HG03575 (cell line): Measurements from ENCODE around the gene FXYD2.

Experiments
- ATAC-seq: cut with Tn5 transposase; IDR thresholded peaks from one replicate; pipeline ENCODE4 v1.9.1; 2021; ENCODE audit not compliant: unreplicated experiment, insufficient number of reproducible peaks, low FRiP score; ENCODE audit errors: extremely low read depth

Gene FXYD2

DNA sequence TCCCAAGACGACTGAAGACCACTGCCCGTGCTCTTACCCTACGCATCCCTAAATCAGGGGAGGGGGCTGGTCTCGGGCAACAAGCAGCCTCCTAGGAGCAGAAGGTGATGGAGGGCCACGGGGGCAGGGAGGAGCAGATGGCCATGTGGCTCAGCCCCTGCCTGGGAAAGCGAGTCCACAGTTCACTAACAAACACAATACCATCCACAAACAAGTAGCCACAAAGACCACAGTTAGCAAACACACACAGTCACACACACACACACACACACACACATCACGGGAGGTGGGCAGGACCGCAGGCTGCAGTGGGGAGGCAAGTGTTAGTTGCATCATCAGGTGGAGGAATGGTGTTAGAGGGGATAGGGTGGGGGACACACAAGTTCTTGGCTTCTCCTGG, 13.2 kb upstream of the FXYD2 start:
- no peak for ATAC-seq

DNA sequence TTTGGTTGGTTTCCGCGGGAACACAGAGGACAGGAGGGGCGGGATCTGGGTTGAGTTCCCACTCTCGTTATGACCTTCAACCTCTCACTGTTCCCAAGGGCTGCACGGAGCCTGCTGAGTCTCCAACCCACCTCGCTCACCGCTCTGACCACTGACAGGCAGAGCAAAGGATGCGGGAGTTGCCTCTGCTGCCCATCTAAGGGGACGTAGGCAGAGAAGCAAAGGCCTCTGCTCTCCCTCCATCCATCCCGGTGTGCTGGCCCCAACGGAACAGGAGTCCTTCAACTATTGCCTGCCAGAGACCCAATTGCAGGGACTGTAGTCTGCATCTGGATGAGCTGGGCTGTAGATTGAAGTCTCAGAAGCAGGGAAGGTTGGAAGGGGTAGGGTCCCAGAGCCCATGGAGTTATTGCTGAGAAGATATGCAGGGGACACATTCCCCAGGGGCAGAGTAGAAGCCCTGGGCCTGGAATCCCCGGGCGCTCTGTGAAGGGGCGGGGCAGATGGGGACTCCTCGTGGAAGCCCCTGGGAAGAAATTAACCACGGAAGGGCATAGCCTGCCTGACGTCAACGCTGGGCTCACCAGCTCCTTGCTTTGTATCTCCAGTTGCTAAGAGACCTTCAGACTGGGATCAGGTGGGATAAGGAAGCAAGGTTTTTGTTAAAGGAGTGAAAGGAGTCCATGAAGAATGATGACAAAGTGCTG, 12.7 kb upstream of the FXYD2 start:
- no peak for ATAC-seq

DNA sequence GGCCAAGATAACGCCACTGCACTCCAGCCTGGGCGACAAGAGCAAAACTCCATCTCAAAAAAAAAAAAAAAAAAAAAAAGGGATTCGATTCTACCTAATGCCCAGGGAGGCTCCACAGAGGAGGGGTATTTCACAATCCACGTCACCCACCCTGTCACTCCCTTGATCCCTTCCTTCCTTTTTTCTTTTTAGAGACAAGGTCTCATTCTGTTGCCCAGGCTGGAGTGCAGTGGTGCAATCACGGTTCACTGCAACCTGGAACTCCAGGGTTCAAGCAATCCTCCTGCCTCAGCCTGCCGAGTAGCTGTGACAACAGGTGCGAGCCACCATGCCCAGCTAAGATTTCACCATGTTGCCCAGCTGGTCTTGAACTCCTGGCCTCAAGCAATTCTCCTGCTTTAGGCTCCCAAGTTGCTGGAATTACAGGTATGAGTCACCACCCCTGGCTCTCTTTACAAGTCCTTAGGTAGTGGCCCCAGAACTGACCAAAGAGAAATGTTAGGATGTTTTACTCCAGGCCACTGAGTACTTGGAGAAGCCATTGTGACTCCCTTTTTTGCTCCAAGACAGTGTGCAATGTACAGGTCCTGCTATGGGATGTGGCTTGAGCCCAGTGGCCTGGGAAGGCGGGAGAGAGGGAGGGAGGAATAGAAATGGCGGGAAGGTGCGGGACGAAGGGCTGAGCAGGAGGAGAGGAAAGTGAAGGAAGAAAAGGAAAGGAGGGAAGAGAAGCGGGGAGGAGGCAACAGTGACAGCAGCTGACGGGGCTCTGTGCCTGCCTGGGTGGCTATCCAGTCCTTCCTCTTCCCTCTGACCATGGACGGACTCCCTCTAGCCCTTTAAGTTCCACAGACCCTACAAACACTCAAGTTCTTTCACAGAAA, 11.8 kb upstream of the FXYD2 start:
- no peak for ATAC-seq

DNA sequence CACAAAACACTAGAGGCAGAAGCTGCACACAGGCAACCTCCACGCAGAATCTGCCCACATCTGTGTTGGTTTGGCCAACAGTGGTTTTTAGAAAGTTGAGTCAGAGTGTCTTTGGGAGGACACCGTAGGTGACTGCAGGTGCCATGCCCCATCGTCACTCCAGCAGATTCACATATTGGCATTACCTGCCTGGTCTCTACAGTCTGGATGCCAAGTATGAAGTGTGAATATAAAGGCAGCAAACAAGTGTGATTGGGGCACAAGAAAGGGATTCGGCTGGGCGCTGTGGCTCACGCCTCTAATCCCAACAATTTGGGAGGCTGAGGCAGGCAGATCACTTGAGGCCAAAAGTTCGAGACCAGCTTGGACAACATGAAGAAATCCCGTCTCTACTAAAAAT, 11.0 kb upstream of the FXYD2 start:
- no peak for ATAC-seq

DNA sequence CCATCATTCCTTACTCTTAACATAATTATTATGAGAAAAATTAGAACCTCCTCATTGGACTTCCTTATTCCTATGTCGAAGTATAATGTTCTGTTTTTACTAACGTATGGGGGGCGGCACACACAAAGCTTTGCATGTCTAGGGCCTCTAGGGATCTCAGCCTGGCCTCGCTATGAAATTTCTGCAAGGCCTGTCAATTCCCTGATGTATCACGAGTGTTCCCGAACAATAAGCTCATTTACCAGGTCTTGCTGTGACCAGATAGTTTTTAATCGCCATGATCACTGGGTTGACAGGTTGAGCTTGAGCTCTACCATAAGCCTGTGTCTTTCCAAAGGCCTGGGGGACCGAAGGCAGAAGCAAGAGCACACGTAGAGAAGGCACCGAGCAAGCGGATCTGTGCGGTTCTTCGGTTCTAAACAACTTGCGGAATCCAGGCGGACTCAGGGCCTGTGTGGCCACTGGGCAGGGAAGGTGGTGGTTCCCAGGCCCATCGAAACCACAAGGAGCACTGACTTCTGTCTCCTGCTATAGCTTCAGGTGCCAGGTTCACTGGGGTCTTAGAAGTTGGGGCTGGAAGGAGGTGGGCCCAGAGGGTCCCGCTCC, 10.4 kb upstream of the FXYD2 start:
- no peak for ATAC-seq

DNA sequence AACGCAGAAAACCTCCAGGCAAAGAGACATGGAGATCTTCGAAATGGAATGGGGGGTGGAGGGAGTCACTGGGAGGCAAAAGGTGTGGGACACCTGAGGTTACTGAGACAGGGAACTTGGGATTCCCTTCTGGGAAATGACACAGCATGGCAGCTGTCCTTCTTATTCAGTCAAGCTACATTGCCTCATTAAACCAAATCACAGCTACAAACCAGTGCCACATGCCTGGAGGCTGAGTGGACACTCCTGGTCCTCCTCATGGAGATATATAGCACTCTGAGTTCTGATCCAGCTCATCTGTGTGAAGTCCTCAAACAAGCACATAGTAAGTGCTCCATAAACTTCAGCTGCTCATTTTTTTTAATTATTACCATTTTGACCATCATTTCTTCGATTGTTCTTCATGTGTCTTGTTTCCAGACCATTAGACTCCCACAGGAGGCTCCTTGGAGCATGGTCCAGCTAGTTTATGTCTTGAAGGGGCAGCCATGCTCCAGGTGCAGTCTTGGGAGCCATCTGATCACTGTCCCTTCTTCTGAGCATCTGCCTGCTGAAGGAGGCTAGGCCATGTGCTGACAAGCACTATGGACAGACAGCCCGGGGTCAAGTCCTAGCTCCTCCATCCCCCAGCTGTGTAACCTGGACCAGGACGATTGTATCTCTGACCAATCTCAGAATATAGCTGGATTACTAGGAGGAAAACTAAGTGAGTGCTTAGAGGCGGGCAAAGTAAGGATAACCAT, 9.7 kb upstream of the FXYD2 start:
- no peak for ATAC-seq

DNA sequence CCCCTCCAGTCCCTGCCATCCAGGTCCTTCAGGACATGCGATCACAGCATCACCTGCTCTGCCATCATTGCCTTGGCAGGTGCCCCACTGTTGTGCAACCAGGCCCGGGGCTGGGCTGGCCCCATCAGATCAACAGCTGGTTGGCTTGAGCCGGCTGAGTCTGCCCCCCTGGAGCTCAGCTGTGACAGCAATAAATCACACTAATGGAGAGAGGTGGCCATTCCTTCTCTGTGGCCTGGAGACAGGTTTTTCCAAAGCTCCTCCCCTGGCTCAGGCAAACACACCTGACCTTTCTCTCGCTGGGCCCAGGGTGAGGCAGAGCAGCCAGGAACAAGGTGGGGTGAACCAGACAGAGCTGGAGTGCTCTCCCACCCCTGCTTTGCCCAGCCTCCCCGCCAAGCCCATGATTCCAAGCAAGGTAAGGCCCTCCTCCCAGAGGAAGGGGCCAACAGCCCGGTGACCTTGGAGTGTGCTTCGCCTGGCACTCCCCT, 8.9 kb upstream of the FXYD2 start:
- ATAC-seq, result no peak

DNA sequence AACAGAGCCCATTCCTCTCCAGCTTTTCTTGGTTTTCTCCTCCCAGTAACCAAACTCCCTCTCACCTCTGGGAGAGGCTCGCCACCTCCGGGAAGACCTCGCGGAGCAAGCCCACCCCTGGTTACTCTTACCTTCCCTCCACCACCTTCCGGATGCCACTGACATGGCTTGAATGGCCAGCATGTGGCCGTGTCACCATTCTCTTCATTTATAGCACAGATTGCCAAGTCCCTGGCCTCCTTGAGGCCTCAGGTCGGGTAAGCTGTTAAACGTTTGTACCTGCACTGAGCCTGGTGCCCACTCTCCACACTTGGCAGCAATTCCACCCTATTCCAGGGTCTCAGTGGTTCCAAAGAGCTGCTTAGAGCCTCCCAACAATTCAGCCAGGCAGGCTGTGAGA, 8.0 kb upstream of the FXYD2 start:
- ATAC-seq, result no peak

DNA sequence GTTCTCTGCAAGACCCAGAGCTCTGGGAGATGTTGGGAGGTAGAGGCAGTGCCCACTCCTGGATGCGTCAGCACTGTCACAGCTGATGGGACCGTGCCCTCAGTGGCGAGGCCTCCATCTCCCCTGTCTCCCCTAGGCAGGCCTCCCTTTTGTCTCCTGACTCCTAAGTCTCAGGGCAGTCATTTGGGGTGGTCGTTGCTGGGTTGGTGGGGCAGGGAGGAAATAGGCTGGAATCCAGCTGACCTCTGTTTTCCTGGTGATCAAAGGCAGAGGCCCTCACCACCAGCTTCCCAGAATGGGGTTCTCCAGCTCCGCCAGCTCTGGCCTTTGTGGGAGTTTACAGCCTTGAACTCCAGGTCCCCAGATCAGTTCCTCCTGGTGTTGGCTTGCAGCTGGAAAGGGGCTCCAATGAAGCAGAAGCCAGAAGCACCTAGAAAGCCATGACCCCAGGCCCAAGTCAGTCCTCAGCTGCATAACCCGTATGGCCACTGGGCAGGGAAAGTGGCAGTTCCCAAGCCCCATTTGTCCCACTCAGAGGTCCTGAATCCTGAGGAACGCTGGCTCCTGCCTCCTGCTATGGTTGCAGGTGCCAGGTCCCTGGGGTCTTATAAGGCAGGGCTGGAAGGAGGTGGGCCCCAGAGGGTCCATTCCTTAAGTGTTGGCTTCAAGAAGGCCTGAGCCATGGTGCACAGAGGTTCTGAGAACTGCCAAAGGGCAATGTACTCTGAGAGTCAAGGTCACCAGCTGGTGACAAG, 7.3 kb upstream of the FXYD2 start:
- no peak for ATAC-seq

DNA sequence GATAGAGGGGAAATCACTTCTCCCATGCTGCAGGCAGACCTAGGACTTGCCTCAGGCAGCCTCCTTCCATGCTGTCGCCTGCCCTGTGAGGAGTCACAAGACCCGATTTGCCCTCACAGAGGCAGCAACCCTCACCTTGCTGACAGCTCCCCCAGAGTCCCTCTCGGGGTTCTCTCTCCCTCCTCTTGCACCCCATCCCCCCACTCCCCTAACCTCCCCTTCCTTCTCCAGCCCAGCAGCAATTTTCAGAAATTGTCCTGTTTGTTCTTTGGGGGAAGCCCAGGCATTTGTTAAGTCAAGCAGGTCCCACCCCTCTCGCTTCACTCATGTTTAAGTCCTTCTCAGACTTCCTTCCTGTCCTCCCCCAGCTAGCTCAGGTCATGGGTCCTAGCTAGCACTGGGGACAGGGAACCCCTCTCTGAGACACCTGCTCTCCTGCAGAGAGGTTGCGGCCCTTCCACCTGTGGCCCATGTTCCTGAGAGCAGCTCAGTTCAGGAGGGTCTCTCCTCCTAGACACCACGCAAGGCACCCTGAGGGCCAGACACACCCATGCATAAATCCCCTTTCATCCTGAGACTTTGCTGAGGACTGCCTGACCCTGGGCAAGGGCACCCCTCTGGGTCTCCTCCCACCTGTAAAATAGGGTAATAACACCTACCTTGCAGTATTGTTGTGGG, 6.3 kb upstream of the FXYD2 start:
- ATAC-seq, result no peak

DNA sequence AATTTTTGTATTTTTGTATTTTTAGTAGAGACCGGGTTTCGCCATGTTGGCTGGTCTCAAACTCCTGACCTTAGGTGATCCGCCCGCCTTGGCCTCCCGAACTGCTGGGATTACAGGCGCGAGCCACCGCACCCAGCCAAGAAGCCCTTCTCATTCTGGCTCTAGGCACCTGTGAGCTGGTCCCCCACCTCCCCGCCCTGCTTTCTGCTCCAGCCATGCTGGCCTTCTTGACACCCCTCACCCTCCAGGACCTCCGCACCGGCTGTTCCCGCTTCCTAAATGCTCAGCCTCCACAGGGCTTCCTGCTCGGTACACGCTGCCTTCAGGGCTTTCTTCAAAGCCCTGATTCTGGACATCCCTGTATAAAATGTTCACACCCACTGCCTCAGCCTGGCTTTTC, 5.5 kb upstream of the FXYD2 start:
- no peak for ATAC-seq

DNA sequence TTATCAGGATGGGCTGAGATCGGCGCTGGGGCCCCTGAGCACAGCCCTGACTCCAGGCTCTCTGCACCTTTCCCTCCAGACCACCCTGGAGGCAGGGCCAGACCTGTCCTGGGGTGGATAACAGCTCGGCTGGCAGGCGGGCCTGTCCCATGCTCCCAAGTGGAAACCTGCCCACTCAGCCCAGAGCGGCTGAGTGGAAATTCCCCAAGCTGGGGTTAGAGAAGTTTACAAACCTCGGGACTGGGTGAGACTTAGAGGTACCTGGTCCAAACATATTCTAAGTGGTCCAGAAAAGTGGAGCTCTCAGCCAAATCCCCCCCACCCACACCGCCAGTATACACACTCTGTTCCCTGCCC, 4.8 kb upstream of the FXYD2 start:
- ATAC-seq, result no peak

DNA sequence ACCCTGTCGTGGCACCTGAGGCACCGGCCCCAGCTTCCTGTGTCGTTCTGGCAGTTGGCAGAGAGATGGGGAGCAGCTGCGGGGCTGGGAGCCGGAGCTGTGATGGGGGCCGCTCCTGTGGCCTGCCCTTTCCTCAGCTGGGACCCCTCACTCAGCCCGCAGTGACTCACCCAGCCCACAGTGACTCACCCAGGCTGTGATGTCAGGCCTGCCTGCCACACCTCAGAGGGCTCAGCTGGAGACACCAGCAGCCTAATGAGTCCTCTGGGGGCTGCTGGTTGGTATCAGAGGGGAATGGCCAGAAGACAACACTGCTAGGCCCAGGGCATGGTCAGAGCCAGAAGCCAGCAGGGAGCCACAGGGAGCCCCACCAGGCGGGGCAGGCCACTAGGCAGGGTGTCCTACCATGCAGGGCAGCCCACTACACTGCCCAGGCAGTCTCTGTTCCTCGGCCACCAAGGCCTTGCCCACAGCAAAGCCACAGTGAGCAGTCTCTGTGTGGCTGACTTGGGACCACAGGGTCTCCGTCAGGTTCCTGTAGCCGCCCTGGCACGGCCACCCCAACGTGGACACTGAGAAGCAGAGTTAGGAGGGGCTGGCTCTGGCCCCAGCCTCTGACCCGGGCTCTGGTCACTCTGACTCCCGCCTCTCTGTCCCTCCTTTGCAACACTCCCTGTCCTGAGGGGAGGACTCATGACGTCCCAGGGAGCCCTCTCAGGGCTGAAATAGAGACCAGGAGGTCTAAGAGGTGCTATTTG, 4.2 kb upstream of the FXYD2 start:
- no peak for ATAC-seq

DNA sequence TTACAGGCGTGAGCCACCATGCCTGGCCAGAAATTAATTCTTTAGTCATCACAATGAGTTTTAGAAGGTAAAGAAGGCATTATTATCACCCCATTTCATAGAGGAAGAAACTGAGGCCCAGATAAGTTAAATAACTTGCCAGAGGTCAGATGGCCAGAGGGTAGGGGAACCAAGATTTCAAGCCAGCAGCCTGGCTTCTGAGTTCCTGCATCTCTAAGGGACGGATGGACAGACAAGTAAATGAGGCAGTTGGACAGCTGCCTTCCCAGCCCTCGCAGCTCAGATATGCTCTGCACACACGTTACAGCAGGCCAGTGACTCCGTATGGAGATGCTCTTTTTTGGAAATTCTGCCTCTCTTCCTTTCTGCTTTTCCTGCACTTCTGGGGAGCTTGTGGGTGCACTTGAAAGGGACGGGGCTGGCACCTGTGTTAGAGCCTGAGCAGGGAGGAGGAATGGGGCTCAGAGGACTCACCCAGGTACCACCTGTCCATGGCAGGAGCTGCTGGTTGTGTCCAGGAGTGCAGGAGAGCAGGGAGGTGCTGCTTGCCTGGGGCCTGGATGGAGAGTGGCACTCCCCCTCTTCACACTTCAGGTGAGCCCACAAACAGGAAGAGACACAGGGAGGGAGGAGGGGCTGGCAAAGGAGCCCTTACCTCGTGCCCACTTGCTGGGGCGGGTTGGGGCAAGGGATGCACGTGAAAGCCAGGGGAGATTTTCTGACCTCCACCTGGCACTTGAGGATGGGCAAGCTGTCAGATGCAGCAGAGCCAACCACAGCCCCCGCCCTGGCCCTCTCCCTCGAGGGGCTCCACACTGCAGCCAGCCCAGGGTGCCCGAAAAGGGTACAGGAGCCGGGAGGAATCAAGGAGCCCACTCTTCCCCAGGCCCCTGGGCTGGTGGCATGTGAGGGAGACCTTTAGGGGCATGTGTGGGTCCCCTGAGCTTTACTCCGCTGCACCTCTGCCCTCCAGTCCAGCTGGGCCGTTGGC, 3.3 kb upstream of the FXYD2 start:
- ATAC-seq, result no peak

DNA sequence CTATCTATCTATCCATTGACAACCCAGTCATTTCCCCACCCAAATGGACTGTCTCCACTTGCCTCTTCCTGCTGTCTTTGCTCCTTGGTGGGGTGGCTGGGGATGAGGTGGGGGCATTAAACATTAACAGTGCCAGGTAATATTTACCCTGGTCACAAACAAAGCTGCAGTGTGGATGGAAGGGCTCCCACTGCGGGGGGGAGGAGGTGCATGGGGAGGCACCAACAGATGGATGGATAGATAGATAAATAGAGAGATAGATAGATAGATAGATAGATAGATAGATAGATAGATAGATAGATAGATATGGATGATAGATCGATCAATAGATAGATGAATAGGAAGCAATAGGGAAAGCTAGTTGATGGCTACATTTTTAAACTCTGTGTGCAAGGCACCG, 2.3 kb upstream of the FXYD2 start:
- ATAC-seq, result no peak

DNA sequence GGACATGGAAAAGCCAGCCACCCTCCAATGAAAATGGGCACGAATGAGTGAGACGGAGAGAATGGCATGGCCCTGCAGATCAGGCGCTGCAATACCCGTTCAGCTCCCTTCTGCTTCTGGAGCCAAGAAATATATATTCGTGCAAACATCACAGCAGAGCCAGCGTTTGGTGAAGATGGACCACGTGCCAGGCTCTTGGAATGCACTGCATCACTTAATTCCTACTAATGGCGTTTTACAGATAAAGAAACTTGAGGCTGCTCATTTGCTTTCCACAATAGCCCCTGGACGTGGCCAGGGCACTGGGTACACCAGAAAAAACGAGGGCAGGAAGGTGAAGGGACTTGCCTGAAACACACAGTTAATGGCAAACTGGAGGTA, 1.6 kb upstream of the FXYD2 start:
- no peak for ATAC-seq
